Neural cell (in vitro differentiated cells): ENCODE results near the gene PRDM1.

Experiments
- CTCF ChIP-seq: fragments of 450-650 bp; IDR thresholded peaks from 2 replicates; pipeline ENCODE4 v1.5.1; 2014; ENCODE audit warnings: antibody characterized with exemption, mild to moderate bottlenecking, moderate library complexity; ENCODE audit not compliant: poor library complexity, severe bottlenecking
- EP300 ChIP-seq: fragments of 450-650 bp; conservative IDR thresholded peaks from 2 replicates; pipeline ENCODE4 v1.6.1; 2014; ENCODE audit warnings: antibody characterized with exemption, mild to moderate bottlenecking, moderate library complexity; ENCODE audit not compliant: poor library complexity, severe bottlenecking
- EZH2 ChIP-seq: fragments of 200-600, 300-800 bp; shearing (Covaris generic), sonication (generic); IDR thresholded peaks from 2 replicates; pipeline ENCODE4 v1.6.1; 2014; ENCODE audit warnings: antibody characterized with exemption, low read length, borderline replicate concordance, mild to moderate bottlenecking; ENCODE audit not compliant: insufficient read depth, poor library complexity, severe bottlenecking
- RAD21 ChIP-seq: fragments of 450-650 bp; conservative IDR thresholded peaks from 2 replicates; pipeline ENCODE4 v1.6.1; 2014; ENCODE audit warnings: antibody characterized with exemption, mild to moderate bottlenecking, moderate library complexity

GRCh38 chr6:106117579-106117978 lies 31.4 kb downstream of the PRDM1 start:
- no peak for TF ChIP-seq CTCF
- TF ChIP-seq RAD21, result no peak
- TF ChIP-seq EZH2, result no peak
- TF ChIP-seq EP300, result no peak
